Measurements from ENCODE around the gene PCGF1. TPM values are rescaled to one million over a fixed set of nuclear protein-coding genes. Genes with fewer than 3 reads are reported as not detected.
A peak's percentile ranks its signal among the peaks of the same experiment; 100 is the strongest.

PCGF1 gene
- total and polyA plus RNA-seq, 9 of the 15 experiments (the other 6 are each of a cell fraction or from before 2014, with no cell fraction given), result 20.3 to 45.7 (median 29.3) TPM

- TF ChIP-seq, protein P1, sequence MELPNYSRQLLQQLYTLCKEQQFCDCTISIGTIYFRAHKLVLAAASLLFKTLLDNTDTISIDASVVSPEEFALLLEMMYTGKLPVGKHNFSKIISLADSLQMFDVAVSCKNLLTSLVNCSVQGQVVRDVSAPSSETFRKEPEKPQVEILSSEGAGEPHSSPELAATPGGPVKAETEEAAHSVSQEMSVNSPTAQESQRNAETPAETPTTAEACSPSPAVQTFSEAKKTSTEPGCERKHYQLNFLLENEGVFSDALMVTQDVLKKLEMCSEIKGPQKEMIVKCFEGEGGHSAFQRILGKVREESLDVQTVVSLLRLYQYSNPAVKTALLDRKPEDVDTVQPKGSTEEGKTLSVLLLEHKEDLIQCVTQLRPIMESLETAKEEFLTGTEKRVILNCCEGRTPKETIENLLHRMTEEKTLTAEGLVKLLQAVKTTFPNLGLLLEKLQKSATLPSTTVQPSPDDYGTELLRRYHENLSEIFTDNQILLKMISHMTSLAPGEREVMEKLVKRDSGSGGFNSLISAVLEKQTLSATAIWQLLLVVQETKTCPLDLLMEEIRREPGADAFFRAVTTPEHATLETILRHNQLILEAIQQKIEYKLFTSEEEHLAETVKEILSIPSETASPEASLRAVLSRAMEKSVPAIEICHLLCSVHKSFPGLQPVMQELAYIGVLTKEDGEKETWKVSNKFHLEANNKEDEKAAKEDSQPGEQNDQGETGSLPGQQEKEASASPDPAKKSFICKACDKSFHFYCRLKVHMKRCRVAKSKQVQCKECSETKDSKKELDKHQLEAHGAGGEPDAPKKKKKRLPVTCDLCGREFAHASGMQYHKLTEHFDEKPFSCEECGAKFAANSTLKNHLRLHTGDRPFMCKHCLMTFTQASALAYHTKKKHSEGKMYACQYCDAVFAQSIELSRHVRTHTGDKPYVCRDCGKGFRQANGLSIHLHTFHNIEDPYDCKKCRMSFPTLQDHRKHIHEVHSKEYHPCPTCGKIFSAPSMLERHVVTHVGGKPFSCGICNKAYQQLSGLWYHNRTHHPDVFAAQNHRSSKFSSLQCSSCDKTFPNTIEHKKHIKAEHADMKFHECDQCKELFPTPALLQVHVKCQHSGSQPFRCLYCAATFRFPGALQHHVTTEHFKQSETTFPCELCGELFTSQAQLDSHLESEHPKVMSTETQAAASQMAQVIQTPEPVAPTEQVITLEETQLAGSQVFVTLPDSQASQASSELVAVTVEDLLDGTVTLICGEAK (IDR thresholded peaks at IDR 0.05), result peak; percentile 90
- TF ChIP-seq, protein P1 (CRISPR knock-in tag; IDR thresholded peaks at IDR 0.05), result no peak
- TF ChIP-seq ATF1 (CRISPR knock-in tag; IDR thresholded peaks at IDR 0.05) (peak; percentile 31), ATF1 (tag; IDR thresholded peaks at IDR 0.05) (peak; percentile 85), HNRNPL (IDR thresholded peaks at IDR 0.05; ENCODE audit: low read depth, low read length) (no peak; the same call in 1 of the 2 replicates), GABPB1 (CRISPR knock-in tag; IDR thresholded peaks at IDR 0.05) (peak; percentile 94), NELFE (IDR thresholded peaks at IDR 0.05; ENCODE audit: insufficient read depth, insufficient read length) (no peak), TEAD1 (CRISPR knock-in tag; IDR thresholded peaks at IDR 0.05) (peak; percentile 9 to 59; a peak in 3 of 4 replicates), SIX5 (IDR thresholded peaks at IDR 0.05; ENCODE audit: borderline replicate concordance in 1 of 2, insufficient read depth in 1 of 2, low read depth in 1 of 2, low read length in 2 of 2) (peak; percentile 87 to 92), KHSRP (IDR thresholded peaks at IDR 0.05) (no peak), SMARCA4 (IDR thresholded peaks at IDR 0.05) (no peak), MAZ (CRISPR knock-in tag; conservative IDR thresholded peaks at IDR 0.05 in 1 of 2, IDR thresholded peaks at IDR 0.05 in 1 of 2) (peak in 1 of 2 experiments; percentile 80; a peak in 1 of 4 replicates), ZNF316 (IDR thresholded peaks at IDR 0.05) (peak; percentile 24), TCF7L2 (IDR thresholded peaks at IDR 0.05; ENCODE audit: low read depth, low read length) (peak; percentile 52; the same call in 1 of the 2 replicates), DDX20 (tag; IDR thresholded peaks at IDR 0.05; ENCODE audit: low read depth) (no peak)
- TF ChIP-seq, protein P2, sequence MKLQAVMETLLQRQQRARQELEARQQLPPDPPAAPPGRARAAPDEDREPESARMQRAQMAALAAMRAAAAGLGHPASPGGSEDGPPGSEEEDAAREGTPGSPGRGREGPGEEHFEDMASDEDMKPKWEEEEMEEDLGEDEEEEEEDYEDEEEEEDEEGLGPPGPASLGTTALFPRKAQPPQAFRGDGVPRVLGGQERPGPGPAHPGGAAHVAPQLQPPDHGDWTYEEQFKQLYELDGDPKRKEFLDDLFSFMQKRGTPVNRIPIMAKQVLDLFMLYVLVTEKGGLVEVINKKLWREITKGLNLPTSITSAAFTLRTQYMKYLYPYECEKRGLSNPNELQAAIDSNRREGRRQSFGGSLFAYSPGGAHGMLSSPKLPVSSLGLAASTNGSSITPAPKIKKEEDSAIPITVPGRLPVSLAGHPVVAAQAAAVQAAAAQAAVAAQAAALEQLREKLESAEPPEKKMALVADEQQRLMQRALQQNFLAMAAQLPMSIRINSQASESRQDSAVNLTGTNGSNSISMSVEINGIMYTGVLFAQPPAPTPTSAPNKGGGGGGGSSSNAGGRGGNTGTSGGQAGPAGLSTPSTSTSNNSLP (IDR thresholded peaks at IDR 0.05; ENCODE audit: borderline replicate concordance, low read depth, low read length), result no peak
- TF ChIP-seq, protein P3, sequence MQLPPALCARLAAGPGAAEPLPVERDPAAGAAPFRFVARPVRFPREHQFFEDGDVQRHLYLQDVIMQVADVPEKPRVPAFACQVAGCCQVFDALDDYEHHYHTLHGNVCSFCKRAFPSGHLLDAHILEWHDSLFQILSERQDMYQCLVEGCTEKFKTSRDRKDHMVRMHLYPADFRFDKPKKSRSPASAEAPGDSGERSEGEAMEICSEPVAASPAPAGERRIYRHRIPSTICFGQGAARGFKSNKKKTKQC (CRISPR knock-in tag; IDR thresholded peaks at IDR 0.05), result peak; percentile 26
Measured at GRCh38 chr2:74529357-74530238, 22.1 kb upstream of the PCGF1 start, which contains the start of the genes AUP1 and HTRA2 (continued).

All from K562 (cell line).